Measurements from ENCODE around the gene UNC45B.
A peak's percentile ranks its signal among the peaks of the same experiment; 100 is the strongest.
"Not testable (repeated sequence)": the region's sequence is repeated elsewhere in the genome, so short reads cannot be mapped to it uniquely, and the experiment has no call there.

UNC45B gene

GRCh38 chr17:35147375-35147905, at the start of gene UNC45B:
Gene UNC45B (plus strand): TSS chr17:35147817. CDS start chr17:35148264, 447 bp downstream.
- no peak for DNase-seq

- DNase-seq = no peak
These were observed 47.7 kb upstream of the UNC45B start for GRCh38 chr17:35099908-35100307.

- DNase-seq = no peak
These were observed 46.6 kb upstream of the UNC45B start for GRCh38 chr17:35101036-35101435.

- no peak for DNase-seq
These were observed 45.9 kb upstream of the UNC45B start for GRCh38 chr17:35101725-35102124.

GRCh38 chr17:35103271-35103670, 44.3 kb upstream of the UNC45B start:
- no peak for DNase-seq

- no peak for DNase-seq
These were observed 42.7 kb upstream of the UNC45B start for GRCh38 chr17:35104844-35105450.

- DNase-seq = not testable (repeated sequence)
These were observed 36.8 kb upstream of the UNC45B start for GRCh38 chr17:35110791-35111190.

- DNase-seq = no peak
These were observed 30.8 kb upstream of the UNC45B start for GRCh38 chr17:35116845-35117244.

GRCh38 chr17:35117984-35118383, 29.6 kb upstream of the UNC45B start:
- no peak for DNase-seq

GRCh38 chr17:35119370-35120165, 28.0 kb upstream of the UNC45B start, which contains the start of gene RAD51D:
Gene RAD51D (minus strand): TSS chr17:35119860. CDS start chr17:35119613, 247 bp downstream.
- peak; percentile 86 to 90 for DNase-seq

- no peak for DNase-seq
These were observed 26.3 kb upstream of the UNC45B start, which contains the start of gene FNDC8 for GRCh38 chr17:35121315-35121714. Gene FNDC8 (plus strand): TSS chr17:35121615. CDS start chr17:35121694, 79 bp downstream.

GRCh38 chr17:35127751-35128514, 19.7 kb upstream of the UNC45B start:
- DNase-seq = no peak

GRCh38 chr17:35129154-35129972, 18.3 kb upstream of the UNC45B start:
- DNase-seq = no peak

GRCh38 chr17:35129973-35130351, 17.7 kb upstream of the UNC45B start:
- no peak for DNase-seq

- DNase-seq = no peak
These were observed 17.2 kb upstream of the UNC45B start for GRCh38 chr17:35130392-35130791.

GRCh38 chr17:35132099-35132498, 15.5 kb upstream of the UNC45B start:
- no peak for DNase-seq

- no peak for DNase-seq
These were observed 14.6 kb upstream of the UNC45B start for GRCh38 chr17:35132816-35133550.

GRCh38 chr17:35135322-35135721, 12.3 kb upstream of the UNC45B start:
- DNase-seq = no peak

GRCh38 chr17:35138218-35138617, 9.4 kb upstream of the UNC45B start:
- DNase-seq = no peak

GRCh38 chr17:35141681-35142466, 5.7 kb upstream of the UNC45B start, which contains the start of gene NLE1:
Gene NLE1 (minus strand): TSS chr17:35142303. CDS start chr17:35142275, 28 bp downstream.
- peak; percentile 94 to 96 for DNase-seq

- no peak for DNase-seq
These were observed 5.2 kb upstream of the UNC45B start for GRCh38 chr17:35142467-35142796.
